PFSK-1 (cell line): ENCODE data around the gene SLC43A1.

Experiments used
- POLR2AphosphoS5 ChIP-seq: IDR thresholded peaks from 2 replicates; pipeline ENCODE4 v1.6.1; 2012; ENCODE audit warnings: low read depth, mild to moderate bottlenecking, control low read depth, low read length, moderate library complexity
- TAF1 ChIP-seq: IDR thresholded peaks from 2 replicates; pipeline ENCODE4 v1.6.1; 2012; ENCODE audit warnings: low read length, control low read depth, borderline replicate concordance; ENCODE audit not compliant: insufficient read depth
- TF ChIP-seq, protein P1 (sequence below), 2 experiments: IDR thresholded peaks; 2 replicates each; pipeline versions ENCODE4 v1.6.1 to v1.8.0; 2011 to 2012; ENCODE audit warnings: low read depth in 2 of 2, low read length in 2 of 2, control low read depth in 1 of 2, inconsistent platforms in 1 of 2, mild to moderate bottlenecking in 1 of 2, moderate library complexity in 1 of 2; ENCODE audit not compliant: insufficient read depth in 1 of 2

DNA sequence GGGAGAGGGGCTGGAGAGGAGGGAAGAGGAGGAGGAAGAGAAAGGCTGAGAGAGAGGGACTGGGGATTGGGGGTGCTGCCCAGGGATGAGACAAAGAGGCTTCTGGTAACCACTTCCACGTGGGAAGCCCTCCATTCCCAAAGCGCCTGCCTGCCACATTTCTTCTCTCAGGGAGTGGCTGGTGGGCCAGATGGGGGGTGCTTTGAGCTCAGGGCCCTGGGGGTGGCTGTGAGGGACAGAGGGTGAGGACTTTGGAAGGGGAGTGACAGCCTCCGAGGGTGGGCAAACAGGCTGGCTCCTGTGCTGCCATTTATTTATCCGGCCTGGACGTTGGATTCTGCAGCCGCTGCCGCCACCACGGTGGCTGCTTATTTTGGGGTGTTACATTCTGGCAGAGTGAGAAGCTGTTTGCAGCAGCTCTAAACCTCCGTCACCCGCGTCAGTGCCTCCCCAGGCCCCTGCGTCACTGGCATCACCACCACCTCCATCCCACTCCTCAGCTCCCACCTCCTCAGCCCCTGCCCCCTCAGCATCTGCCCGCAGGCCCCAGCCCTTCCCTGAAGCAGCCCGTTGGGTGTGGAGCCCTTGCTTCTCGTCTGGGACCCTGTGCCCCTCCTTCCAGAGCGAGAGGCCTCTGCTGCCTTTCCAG, 53.5 kb downstream of the SLC43A1 start:
- TF ChIP-seq TAF1 (no peak), POLR2AphosphoS5 (no peak)
- TF ChIP-seq, protein P1, sequence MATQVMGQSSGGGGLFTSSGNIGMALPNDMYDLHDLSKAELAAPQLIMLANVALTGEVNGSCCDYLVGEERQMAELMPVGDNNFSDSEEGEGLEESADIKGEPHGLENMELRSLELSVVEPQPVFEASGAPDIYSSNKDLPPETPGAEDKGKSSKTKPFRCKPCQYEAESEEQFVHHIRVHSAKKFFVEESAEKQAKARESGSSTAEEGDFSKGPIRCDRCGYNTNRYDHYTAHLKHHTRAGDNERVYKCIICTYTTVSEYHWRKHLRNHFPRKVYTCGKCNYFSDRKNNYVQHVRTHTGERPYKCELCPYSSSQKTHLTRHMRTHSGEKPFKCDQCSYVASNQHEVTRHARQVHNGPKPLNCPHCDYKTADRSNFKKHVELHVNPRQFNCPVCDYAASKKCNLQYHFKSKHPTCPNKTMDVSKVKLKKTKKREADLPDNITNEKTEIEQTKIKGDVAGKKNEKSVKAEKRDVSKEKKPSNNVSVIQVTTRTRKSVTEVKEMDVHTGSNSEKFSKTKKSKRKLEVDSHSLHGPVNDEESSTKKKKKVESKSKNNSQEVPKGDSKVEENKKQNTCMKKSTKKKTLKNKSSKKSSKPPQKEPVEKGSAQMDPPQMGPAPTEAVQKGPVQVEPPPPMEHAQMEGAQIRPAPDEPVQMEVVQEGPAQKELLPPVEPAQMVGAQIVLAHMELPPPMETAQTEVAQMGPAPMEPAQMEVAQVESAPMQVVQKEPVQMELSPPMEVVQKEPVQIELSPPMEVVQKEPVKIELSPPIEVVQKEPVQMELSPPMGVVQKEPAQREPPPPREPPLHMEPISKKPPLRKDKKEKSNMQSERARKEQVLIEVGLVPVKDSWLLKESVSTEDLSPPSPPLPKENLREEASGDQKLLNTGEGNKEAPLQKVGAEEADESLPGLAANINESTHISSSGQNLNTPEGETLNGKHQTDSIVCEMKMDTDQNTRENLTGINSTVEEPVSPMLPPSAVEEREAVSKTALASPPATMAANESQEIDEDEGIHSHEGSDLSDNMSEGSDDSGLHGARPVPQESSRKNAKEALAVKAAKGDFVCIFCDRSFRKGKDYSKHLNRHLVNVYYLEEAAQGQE (IDR thresholded peaks at IDR 0.05; ENCODE audit: insufficient read depth in 1 of 2, low read depth in 2 of 2, low read length in 2 of 2) = no peak
